HEK293T (cell line): Measurements from ENCODE around the gene TMPRSS5.

Experiments
- BHLHE40 ChIP-seq: fragments of 450-650 bp; IDR thresholded peaks from 2 replicates; pipeline ENCODE4 v1.6.1; 2016; ENCODE audit warnings: mild to moderate bottlenecking, moderate library complexity, borderline replicate concordance
- ELF4 ChIP-seq: fragments of 450-650 bp; IDR thresholded peaks from 2 replicates; pipeline ENCODE4 v1.6.1; 2017; ENCODE audit warnings: antibody characterized with exemption
- FOXA1 ChIP-seq: fragments of 450-650 bp; IDR thresholded peaks from 2 replicates; pipeline ENCODE4 v1.6.1; 2016; ENCODE audit warnings: mild to moderate bottlenecking
- HDGF ChIP-seq: fragments of 450-650 bp; IDR thresholded peaks from 2 replicates; pipeline ENCODE4 v1.6.1; 2017; ENCODE audit warnings: antibody characterized with exemption, borderline replicate concordance
- L3MBTL2 ChIP-seq: fragments of 450-650 bp; conservative IDR thresholded peaks from 2 replicates; pipeline ENCODE4 v1.6.1; 2016; ENCODE audit warnings: mild to moderate bottlenecking
- SP1 ChIP-seq: fragments of 450-650 bp; IDR thresholded peaks from 2 replicates; pipeline ENCODE4 v1.6.1; 2017
- TARDBP ChIP-seq: fragments of 450-650 bp; IDR thresholded peaks from 2 replicates; pipeline ENCODE4 v1.6.1; 2016
- ZNF384 ChIP-seq: fragments of 450-650 bp; IDR thresholded peaks from 2 replicates; pipeline ENCODE4 v1.6.1; 2016

DNA sequence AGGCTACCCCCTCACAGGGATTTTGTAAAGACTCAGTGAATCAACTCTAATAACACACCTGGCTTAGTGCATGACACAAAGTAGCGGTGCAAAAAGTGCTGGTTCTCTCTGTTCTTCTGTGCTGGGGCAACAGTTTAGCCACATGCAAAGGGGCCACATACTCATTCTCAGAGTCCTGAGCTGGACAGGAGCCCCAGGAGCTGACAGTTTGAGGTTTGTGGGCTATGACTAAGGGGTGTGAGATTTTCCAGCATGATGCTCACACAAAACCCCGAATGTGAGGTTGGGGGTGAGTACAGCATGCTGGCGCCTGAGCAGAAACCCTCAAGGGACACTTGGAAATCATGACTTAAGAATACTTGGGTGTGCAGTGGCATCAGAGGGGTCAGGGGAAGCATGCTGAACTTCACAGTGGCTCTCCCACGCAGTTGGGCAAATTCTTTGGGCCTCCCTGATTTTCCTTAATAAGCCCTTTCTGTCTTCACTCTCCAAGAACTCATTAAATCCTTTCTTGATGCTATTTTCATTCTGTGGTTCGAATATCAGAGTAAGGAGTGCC, 31.0 kb downstream of the TMPRSS5 start:
- TF ChIP-seq ELF4 (no peak), ZNF384 (no peak), SP1 (no peak), TARDBP (no peak), HDGF (no peak), BHLHE40 (no peak), L3MBTL2 (no peak), FOXA1 (no peak)
